Activated CD4-positive, alpha-beta T cell treated with anti-CD3 and anti-CD28 coated beads for 48 hours (primary cell): ENCODE results near the gene OR52I2.

Experiments used
- DNase-seq: peaks from one replicate; pipeline ENCODE4 v3.0.0-alpha.2; 2020

OR52I2 gene

DNA sequence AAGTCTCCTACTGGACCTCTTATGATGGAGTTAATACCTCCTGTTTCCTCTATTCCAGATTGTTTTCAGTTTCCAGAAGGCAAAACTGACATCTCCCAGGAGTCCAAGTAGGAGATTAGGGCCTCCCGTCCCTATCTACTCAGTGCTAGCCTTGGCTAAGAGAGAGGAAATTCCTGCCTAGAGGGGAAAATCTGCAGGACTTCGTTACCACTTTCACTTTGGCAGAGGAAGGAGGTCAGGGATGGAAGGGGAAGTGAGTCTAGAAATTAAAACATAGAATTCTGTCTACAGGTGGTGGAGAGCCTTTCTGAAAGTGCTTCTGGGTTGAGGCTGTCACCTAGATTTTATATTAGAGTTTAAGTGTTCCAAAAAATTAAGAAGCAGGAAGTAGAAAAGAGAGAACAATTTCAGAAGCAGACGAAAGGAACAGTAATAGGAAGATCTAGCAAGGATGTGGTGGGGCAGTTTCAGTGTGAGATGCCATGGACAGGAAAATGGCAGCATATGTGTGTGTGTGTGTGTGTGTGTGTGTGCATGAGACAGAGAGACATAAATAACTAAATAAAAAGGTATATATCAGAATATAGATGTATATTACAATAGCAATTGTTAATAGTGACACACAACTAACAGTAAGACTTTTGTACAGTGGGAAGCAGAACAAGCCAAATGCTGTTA is 28.9 kb downstream of the OR52I2 start:
- peak; percentile 21 for DNase-seq

DNA sequence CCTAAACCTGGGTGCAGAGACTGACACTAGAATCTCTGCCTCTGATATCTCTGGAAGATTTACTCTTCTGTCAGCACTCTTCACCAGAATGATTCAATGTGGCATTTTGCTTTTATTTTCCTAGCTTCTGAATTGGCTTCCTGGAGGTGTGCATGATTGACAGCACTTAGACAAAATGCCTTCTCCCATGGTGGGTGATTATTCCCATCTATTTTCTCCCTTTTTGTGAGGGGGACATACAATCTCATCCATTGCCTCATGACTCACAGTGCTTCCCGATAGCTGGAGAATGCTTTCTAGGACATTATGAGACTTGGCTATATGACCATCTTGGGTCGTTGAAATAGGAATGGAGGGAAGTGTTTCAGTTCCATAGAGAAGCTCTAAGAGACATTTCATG is 30.4 kb downstream of the OR52I2 start:
- DNase-seq, result no peak

DNA sequence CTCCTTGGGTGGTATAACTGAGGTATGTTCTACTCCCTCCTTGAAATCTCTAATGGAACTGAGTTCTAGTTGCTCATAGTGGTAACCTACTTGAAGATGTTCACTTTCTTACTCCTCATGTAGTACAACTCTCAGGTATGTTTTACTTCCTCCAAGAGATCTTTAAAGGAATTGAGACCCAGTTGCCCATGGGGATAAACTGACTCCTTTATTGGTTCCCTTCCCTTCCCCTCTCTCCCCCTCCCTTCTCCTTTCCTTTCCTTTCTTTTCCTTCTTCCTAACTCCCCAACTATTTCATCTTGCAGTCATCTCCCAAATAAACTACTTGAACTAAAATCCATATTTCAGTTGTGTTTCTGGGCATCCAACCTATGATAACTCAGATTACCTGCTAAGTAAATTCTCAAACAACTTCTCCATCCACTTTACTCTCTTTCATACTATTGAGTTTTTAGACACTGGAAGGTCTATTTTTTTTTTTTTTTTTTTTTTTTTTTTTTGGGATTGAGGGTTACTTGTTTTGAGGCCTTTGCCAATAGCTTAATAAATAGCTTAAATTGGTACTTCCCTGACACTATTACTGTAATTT is 34.4 kb downstream of the OR52I2 start:
- no peak for DNase-seq

DNA sequence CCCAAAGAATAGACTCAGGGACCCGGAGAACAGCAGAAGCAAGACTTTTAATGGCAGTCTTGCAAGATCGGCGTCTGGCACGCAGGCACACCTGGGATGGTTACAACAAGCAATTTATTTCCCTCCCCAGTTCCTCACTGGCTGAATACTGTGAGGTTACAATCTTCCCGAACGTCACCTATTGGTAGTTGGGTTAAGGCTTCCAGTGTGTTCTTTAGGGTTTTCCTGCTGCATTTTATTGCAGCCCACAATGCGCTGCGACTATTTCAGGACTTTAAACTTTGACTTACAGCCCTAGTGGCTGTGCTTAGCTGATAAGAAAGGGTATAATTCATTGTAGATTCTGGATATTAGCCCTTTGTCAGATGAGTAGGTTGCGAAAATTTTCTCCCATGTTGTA is 38.0 kb downstream of the OR52I2 start:
- DNase-seq, result no peak

DNA sequence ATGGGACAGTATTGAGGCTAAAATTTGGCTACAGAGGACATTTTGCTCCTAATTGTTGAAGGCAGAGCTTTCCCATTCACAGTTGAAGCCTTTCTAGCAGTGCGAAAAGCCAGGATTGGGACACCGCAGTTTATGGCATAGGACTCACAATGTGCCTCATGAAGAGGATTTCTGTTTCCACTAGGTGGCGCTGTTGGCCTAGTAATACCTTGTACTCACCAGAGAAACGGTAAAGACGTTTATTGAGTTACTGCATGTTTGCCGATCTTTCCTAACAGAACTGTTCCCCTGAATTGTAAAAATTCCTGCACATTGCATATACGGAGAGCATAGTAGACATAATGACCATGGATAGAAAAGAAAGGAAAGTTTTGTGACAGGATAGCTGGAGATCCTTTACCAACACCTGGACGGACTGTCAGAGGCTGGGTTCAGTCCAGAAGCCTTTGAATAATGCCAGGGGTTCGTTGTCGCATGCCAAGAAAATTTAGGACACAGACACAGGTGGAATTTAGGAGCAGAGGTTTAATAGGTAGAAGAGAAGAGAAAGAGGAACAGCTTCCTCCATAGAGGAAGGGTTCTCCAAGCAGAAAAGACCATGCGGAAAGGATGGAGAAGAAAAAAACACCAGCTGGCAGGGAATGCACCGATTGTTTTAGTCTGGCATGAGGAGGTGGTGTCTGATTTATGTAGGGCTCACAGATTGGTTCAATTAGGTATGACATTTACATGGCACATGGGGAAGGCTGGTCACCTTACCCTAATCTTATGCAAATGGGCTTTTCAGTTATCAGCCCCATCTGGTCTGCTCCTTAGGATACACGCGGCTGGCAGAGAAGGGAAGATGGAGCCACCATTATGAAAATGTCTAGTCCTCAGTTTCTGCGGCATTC is 44.9 kb downstream of the OR52I2 start:
- peak; percentile 75 for DNase-seq

DNA sequence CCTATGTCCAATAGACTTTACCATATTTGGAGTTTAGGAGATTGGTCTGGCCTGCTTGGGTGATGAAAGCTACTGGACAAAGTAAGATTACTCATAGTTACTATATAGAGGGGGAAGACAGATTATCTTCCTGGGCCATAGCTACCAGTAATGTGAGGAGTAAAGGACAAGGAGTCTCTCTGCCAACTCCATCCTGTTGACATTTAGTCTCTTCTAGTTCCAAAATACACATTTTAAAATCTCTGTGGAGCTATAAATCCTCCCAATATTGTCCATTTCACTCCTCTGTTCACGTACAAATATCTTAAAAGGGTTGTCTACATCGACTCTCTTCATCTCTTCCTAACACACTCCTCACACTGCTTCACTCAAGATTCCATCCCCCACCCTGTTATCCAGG is 54.6 kb downstream of the OR52I2 start:
- no peak for DNase-seq

DNA sequence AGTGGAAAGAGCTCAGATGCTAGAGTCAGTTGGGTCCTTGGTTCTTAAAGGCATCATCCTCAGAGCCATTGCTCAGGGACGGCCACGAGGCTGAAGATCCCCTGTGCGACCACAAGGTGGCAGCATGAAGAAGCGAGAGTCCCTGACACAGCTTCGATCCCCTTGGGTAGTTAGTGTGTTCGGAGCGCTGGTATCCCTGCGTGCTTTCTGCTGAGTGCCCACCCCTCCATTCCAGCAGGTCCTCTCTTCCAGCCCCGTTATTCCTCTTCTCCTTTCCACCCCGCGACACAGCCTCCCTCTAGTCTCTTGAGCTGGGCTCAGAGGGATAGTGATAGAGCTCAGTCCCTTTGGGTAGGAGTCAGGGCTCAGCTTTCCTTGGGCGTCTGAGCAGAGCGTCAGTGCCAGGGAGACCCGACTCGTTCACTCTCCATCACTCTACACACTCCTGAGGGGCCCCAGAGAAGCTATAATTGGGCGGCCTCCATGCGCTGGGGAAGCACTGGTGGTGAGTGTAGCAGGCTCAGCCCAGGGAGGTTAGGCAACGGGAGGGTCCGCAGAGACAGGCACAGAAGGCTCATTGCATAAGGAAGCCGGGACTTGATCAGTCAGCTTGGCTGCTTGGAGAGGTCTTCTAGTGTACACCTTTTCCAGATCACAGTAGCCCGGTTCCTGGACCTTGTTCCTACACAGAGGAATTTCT is 55.6 kb downstream of the OR52I2 start, which contains the start of gene OR51D1:
Gene OR51D1, plus strand, starts transcription at position 516 of the 700 bp plus-strand sequence. CDS start 2,314 bp downstream, outside the sequence.
- peak; percentile 80 for DNase-seq

DNA sequence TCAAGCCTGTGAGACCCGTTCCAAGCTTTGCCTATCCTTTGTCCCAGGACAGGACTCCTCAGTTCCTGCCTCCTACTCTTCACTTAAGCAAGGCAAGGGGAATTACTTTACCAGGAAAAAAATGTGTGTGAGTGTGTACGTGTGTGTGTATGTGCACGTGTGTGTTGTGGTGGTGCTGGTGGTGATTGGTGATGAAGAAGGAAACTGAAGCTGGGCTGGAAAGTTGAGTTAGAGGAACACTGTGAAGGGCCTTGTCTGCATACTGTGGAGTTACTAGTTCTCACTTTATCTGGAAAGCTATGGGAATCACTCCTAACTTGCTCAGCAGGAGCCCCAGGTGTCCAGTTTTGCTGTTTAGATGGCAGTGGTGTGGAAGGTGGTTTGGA is 56.1 kb downstream of the OR52I2 start:
- no peak for DNase-seq

DNA sequence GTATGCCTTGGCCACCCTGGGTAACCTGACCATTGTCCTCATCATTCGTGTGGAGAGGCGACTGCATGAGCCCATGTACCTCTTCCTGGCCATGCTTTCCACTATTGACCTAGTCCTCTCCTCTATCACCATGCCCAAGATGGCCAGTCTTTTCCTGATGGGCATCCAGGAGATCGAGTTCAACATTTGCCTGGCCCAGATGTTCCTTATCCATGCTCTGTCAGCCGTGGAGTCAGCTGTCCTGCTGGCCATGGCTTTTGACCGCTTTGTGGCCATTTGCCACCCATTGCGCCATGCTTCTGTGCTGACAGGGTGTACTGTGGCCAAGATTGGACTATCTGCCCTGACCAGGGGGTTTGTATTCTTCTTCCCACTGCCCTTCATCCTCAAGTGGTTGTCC is 58.4 kb downstream of the OR52I2 start:
- DNase-seq, result no peak

DNA sequence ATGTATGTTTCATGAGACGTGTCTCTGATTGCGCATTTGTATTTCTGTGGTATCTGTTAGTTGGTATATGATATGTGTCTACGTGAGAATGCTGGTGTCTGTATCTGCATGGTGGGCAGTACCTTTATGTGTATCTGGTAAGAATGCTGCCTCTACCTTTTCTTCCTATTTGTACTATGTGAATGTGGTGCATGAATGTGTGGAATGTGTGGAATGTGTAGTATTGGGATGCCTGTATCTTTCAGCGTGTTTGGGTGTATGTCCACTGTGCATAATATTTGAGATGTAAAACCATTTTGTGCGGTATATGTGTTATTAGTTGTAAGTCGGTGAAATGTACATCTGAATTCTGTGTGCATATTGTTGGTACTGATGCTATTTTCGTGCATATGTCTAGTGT is 60.0 kb downstream of the OR52I2 start:
- no peak for DNase-seq

DNA sequence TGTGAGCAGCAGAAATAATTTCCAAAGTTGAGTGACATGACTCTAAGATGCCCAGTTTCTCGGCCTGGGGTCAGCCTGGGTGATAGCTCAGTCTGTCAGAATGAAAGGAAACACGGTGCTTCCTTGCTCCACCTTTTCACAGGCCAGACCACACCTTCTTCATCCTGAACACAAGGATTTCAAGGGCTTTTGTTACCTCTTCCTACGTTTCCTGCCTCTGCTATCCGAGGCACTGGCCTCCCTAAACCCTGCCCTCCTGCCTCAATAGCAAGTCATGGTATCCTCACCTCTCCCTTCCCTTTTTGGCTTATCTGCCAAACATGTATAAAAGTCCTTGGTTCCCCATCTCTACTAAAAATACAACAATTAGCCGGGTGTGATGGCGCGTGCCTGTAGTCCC is 60.5 kb downstream of the OR52I2 start:
- no peak for DNase-seq
